CD4-positive, alpha-beta T cell treated with Interleukin-21 for 1 hour (primary cell): Measurements from ENCODE around the gene PYROXD2.
"Not testable (repeated sequence)": the region's sequence is repeated elsewhere in the genome, so short reads cannot be mapped to it uniquely, and the experiment has no call there.

Source experiments
- DNase-seq: peaks from one replicate; pipeline ENCODE4 v3.0.0-alpha.2; 2020

PYROXD2 gene

GRCh38 chr10:98364432-98365102 is 50.4 kb downstream of the PYROXD2 start:
- no peak for DNase-seq

- DNase-seq, result no peak
Measured at GRCh38 chr10:98363220-98363619, 51.8 kb downstream of the PYROXD2 start.

GRCh38 chr10:98361131-98362025 is 53.6 kb downstream of the PYROXD2 start:
- DNase-seq, result no peak

GRCh38 chr10:98357194-98357822 is 57.7 kb downstream of the PYROXD2 start:
- DNase-seq, result no peak

- no peak for DNase-seq
Measured at GRCh38 chr10:98354491-98354890, 60.5 kb downstream of the PYROXD2 start.

- no peak for DNase-seq
Measured at GRCh38 chr10:98353170-98353569, 61.8 kb downstream of the PYROXD2 start.

GRCh38 chr10:98351831-98352402 is 63.1 kb downstream of the PYROXD2 start:
- no peak for DNase-seq

GRCh38 chr10:98349508-98349922 is 65.5 kb downstream of the PYROXD2 start:
- DNase-seq, result no peak

GRCh38 chr10:98346847-98347246 is 68.1 kb downstream of the PYROXD2 start:
- DNase-seq, result no peak

GRCh38 chr10:98344589-98345038 is 70.4 kb downstream of the PYROXD2 start:
- no peak for DNase-seq

- DNase-seq, result not testable (repeated sequence)
Measured at GRCh38 chr10:98341701-98342100, 73.3 kb downstream of the PYROXD2 start.

GRCh38 chr10:98340940-98341310 is 74.1 kb downstream of the PYROXD2 start:
- no peak for DNase-seq

- DNase-seq, result no peak
Measured at GRCh38 chr10:98340261-98340939, 74.6 kb downstream of the PYROXD2 start.

GRCh38 chr10:98339799-98340198 is 75.2 kb downstream of the PYROXD2 start:
- peak; percentile 44 for DNase-seq

- DNase-seq, result no peak
Measured at GRCh38 chr10:98338896-98339295, 76.1 kb downstream of the PYROXD2 start.

GRCh38 chr10:98338318-98338717 is 76.7 kb downstream of the PYROXD2 start:
- DNase-seq, result no peak

GRCh38 chr10:98337484-98337883 is 77.5 kb downstream of the PYROXD2 start:
- DNase-seq, result no peak
